ENCODE data around the gene MYL6B.
A peak's percentile ranks its signal among the peaks of the same experiment; 100 is the strongest.

Gene MYL6B

DNA sequence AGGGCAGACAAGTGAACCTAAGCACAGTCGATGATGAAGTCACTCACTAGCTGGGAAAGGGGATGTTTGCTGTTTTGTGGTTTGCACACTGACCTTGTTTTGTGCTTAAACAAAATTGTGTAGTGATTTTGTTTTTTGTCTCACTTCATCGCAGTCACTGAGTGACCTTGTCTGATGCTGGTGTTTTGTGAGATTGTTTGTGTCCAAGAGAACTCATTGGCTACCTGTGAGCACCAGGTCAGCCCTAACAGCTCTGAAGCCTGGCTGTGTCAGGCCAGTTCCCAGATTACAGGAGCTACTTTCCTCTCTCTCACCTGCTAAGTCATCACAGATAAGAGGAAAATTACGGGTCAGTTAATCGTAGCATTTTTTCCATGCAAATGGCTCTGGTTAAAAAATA, 28.3 kb upstream of the MYL6B start:
- no peak for DNase-seq

DNA sequence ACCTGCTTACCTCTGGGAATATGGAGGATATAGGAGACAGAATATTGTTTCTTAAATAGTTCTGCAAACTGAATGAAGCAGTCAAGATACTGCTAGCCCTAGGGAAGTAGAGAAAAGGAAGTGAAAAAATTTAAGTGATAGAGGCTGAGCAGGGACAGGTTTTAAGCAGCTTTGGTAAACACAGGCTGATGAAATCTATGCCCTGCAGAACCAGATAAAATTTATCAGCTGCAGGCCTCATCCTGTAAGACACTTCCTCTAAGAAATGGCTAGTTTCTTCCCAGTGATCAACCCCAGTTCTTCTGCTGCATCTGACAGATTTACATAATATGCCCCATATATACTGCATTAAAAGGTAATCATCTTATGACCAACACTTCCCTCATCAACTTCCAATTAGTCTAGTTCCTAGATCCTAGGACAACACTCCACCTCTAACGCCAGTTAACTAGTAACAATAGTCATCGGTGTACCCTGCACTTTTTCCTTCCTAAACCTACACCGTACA, 25.6 kb upstream of the MYL6B start:
- DNase-seq, result no peak

DNA sequence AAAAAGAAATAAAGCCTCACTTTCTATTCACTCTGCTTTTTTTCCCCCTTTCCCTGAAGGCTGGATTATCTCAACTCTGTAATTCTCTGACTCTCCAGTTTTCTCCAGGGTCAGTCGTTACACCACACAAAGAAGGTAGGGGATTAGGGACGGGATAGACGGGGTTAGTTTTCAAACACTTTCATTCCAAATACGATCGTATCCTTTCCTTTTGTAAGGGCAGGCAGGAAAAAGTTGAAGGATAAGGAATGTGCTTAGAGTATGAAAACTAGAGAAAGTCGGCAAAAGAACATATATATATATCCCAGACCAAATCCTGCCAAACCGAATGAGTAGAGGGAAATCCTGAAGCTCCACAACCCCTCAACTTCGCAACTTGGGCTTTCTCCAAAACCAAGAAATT, 24.9 kb upstream of the MYL6B start:
- DNase-seq, result no peak

DNA sequence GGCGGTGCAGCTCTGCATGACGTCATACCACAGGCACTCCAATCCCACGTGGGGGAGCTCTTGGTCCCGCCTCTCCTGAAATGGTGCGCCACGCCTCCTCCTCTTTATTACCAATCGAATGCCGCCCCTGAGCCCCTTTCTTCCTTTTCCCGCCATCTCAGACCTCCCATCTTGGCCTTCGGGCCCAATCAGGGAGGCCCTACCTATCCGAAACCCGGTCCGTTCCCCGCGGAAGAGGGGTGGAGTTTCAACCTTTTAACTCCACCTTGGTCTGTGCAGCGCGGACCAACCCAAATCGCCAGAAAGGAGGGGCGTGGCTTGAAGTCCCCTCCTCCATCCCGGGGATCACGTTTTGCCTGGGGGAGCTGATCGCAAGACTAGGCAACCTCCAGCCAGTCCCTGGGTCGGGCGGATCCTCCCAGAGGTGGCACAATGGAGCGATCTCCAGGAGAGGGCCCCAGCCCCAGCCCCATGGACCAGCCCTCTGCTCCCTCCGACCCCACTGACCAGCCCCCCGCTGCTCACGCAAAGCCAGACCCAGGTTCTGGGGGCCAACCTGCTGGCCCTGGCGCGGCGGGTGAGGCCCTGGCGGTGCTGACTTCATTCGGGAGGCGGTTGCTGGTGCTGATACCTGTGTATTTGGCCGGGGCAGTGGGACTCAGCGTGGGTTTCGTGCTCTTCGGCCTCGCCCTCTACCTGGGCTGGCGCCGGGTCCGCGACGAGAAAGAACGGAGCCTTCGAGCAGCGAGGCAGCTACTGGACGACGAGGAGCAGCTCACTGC, 24.3 kb upstream of the MYL6B start, which contains the start of gene ESYT1:
Gene ESYT1, plus strand, starts transcription at position 380 of the 782 bp plus-strand sequence. Its CDS starts 53 bp downstream, at position 433.
- peak; percentile 99 for DNase-seq

DNA sequence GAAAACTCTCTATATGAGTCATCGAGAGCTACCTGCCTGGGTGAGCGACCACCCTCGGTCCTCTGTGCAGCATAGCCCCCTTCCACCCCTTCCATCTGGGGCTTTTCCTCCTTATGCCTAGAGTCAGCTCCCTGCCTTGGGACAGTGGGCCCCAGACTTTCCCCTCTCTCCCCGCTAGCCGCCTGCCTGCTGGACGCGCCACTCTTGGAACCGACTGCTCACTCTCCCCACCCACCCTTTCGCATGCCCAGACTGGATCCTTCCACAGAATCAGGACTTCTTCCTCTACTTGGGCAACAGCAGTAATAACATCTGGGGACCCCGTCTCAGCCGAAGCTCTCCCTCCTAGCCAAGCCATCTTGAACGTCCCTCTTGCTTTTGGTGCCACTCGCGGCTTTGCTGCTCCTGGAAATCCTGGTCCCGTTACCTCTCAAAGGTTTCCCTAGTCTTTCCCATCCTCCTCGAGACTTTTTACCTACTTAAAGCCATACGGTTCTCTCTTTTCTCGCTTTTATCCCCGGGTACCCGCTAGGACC, 23.6 kb upstream of the MYL6B start:
- DNase-seq, result peak; percentile 38

DNA sequence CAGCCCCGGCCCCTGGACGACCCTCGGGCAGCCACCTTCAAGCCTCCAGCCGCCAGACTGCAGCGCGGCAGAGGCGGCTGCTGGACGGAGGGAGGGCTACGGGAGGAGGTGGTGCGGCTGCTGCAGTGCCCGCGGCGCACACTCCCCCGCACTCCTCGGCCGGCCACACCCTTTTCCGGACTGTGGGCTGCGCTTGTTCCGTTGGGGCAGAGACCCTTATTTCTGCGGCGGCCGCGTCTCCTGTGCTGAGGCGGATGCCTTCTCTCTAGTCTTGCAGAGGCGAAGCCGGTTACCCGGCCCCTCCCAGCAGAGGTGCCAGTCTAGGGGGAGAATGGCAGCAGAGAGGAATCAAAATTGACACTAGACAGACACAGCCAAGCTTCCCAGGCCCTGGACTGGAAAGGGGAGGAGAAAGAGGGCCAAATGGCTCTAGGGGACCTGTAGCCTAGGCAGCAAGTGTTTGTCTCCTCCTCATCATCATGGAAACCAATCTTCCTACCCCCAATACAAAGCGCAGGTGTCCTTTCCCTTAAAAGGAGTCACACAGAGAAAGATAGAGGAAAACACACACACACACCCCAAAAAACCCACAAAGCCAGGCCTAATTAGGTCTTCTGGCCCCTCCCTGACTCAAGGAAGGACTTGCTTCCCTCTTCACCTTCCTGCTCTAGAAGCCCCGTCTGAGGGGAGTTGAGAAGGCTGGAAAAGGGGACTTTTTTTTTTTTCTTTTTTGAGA, 23.0 kb upstream of the MYL6B start:
- peak; percentile 70 for DNase-seq

DNA sequence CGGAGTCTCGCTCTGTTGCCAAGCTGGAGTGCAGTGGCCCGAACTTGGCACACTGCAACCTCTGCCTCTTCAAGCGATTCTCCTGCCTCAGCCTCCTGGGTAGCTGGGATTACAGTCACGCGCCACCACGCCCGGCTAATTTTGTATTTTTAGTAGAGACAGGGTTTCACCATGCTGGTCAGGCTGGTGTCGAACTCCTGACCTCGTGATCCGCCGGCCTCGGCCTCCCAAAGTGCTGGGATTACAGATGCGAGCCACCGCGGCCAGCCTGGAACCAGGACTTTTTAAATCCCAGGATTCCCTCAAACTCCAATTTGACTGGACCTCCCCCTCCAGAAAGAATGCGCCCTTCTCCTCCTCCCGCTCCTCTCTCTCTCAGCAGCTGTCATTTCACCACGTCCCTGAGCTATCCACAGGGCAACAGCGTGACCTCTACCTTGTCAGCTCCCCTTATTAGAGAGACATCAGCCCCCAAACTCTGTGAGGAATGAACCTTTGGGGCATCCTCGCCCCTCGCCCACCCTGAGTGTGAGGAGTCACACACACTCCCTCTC, 22.4 kb upstream of the MYL6B start:
- no peak for DNase-seq

DNA sequence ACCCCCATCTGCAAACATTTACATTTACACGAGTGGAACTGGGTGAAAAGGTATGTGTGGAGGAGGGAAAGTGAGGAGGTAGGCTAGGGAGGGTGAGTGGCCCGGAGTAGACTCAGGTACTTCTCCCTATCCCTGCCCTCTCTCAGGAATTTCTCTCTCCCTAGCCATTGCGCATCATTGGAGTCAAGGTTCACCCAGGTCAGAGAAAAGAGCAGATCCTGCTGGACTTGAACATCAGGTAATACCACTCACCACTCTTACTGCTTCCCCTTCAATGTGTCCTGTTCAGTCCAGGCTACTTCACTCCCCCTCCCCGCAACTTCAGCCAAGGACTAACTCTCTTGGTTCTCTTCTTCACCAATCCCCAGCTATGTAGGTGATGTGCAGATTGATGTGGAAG, 21.5 kb upstream of the MYL6B start:
- no peak for DNase-seq

DNA sequence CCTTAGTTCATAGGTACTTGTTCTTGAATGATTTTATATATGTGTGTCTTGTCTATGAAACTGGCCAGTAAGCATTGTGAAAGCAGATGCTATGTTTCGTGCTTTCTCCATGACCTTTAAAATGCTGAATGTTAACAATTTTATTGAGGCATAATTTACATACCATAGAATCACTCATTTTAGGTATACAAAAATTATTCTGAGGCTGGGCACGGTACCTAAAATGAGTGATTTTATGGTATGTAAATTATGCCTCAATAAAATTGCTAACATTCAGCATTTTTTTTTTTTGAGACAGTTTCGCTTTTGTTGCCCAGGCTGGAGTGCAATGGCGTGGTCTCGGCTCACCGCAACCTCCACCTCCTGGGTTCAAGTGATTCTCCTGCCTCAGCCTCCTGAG, 17.5 kb upstream of the MYL6B start:
- no peak for DNase-seq

DNA sequence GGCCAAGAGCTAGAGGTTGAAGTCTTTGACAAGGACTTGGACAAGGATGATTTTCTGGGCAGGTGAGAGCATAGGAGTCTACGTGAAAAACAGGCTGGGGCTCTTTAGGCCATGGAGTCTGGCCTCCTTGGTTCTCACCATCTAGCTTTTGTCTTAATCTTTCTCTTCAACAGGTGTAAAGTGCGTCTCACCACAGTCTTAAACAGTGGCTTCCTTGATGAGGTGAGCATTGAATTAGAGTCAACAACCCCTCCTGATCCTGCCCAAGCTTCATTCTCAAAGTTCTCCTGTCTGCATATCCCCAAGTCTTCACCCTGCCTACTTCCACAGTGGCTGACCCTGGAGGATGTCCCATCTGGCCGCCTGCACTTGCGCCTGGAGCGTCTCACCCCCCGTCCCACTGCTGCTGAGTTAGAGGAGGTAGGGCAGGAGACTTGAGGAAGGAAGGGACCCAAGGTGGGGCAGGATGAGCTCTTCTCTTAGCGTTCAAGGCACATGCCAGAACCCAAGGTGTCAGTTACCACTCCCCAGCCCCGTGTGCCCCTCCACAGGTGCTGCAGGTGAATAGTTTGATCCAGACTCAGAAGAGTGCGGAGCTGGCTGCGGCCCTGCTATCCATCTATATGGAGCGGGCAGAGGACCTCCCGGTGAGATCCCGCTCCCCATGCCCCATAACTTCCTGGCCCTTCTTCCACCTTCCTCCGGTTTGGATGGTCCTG, 14.4 kb upstream of the MYL6B start:
- DNase-seq, result no peak

DNA sequence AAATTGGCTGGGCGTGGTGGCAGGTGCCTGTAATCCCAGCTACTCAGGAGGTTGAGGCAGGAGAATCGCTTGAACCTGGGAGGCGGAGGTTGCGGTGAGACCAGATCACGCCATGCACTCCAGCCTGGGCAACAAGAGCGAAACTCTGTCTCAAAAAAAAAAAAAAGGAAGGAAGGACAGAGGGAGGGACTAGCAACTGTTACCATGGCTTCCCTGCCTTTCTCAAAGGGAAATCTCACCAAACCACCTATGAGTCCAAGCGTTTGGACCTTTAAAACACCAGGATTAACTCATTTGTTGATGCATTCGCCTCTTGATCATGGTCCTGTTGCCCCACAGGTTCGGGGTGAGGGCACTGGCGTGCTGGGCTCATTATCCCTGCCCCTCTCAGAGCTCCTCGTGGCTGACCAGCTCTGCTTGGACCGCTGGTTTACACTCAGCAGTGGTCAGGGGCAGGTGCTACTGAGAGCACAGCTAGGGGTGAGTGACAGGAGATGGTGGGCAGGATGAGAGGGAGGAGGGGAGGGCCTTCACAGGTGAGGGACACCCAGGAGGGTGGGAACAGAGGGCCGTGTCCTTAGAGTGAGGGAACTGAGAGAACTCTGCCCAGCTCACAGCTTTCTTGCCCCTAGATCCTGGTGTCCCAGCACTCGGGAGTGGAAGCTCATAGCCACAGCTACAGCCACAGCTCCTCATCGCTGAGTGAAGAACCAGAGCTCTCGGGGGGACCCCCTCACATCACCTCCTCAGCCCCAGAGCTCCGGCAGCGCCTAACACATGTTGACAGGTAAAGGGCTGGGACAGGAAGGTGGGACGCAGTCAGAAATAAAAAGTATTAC, 10.2 kb upstream of the MYL6B start:
- DNase-seq, result no peak

DNA sequence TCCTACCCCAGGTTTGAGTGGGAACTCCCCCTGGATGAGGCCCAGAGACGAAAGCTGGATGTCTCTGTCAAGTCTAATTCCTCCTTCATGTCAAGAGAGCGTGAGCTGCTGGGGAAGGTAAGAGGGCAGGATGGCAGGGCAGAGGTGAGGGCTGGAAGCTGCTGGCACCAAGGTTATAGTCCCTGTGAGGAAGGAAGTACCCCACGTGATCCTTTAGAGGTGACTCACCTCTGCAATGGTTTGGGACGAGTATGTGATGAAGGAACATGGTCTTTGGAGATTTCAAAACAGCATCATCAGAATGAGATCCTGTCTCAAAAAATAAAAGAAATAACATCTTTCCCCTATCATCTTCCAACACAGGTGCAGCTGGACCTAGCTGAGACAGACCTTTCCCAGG, 9.2 kb upstream of the MYL6B start:
- no peak for DNase-seq

DNA sequence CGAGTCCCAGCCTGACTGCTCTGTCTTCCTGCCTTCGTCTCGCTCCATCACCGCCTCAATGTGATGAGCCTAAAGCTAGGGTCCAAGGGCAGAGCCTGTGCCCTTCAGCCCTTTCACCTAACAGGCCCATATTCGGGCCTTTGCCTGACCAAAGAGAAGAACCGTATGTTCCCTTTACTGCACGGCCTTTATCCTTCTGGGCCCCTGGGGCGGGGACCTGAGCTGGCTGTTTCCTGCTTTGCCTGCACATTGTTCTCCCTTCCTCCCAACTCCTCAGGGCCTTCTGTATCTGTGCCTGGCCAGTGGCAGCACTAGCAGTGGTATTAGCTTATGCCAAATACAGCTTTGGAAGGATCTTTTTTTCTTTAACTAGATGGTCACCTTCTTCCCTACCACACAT, 8.5 kb upstream of the MYL6B start:
- DNase-seq, result no peak

DNA sequence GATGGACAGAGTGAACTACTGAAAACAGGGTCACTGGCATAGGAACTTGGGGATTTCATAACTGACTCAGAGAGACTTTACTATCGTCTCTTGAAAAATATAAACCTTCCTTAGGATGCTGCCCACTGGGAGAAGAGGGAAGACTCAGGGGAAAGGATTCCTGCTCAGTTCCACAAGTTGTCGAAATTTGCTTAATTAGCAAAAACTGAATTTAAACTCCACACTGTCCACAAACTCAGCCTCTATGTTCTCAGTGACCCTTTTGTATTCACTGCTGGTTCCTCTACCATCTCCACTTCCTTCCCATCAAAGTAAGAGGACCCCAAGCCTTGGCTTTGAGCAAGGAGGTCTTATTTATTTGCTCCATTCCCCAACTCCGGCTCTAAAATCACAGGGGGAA, 7.2 kb upstream of the MYL6B start:
- DNase-seq, result no peak

DNA sequence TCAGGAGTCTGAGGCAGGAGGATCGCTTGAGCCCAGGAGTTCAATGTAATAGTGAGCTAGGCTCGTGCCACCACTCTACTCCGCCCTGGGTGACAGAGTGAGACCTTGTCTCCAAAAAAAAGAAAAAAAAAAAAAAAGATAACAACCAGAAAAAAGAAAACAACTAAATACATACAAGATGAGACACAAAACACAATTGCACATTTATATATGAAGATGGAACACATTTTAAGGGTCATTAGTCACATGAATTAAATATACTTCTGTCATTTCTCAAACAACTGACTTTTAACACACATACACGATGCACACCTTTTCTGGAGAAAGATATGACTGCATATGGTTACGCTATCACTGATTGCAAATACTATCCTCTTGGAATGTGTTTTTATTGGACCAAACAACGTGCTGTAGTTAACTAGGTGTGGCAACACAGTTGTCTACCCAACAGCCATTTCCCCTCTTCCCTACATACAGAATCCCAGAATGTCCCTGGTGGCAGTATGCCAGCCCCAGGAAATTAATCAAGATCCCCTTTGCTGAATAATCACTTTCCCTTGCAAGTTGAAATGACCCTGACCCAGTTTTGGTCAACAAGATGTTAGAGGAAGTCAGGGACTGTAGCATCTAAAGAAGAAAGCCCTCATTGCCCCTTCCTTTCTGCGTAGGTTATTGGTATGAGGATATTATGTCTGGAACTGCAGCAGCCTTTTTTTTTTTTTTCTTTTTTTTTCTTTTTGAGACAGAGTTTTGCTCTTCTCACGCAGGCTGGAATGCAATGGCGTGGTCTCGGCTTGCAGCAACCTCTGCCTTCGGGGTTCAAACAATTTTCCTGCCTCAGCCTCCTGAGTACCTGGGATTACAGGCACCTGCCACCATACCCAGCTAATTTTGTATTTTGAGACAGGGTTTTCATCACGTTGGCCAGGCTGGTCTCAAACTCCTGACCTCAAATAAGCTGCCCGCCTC, 5.6 kb upstream of the MYL6B start:
- no peak for DNase-seq

DNA sequence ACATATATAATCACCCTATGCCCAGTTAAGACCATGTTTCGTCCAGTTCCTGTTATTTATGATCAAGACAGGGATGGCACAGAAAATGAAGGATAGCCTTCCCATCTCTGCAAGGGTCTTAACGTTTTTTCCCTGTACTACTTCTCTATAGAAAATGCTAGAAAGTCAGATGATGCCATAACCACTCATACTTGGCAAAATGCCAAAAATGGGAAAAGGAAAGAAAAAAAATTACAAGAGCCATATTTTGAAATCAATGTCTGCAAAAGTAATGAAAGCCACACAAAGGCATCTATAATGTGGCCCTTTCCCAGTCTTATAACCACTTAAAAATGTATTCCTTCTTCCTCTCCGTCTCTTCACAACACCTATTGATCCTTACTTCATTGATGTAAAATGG, 1.8 kb upstream of the MYL6B start:
- no peak for DNase-seq

DNA sequence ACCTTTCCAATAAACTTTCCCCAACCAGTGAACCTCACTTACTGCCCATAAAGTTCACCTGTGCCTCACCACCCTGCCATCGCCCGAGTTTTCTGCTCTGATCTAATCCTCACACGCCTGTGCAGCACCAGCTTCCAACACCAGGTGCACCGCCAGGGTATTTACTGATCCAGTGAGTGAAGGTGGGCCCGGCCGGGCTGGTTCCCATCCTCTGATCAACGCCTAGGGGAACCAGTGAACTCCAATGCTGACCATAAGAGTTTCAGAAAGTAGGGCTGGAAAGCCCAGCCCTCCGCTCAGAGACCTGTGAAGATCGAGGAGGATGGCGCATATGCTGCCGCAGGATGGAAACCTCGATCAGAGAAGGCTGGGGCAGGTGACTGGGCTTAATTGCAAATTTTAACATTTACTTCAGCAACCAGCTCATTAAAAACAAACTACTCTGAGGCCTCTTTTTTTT, 685 bp upstream of the MYL6B start:
- peak; percentile 86 for DNase-seq

DNA sequence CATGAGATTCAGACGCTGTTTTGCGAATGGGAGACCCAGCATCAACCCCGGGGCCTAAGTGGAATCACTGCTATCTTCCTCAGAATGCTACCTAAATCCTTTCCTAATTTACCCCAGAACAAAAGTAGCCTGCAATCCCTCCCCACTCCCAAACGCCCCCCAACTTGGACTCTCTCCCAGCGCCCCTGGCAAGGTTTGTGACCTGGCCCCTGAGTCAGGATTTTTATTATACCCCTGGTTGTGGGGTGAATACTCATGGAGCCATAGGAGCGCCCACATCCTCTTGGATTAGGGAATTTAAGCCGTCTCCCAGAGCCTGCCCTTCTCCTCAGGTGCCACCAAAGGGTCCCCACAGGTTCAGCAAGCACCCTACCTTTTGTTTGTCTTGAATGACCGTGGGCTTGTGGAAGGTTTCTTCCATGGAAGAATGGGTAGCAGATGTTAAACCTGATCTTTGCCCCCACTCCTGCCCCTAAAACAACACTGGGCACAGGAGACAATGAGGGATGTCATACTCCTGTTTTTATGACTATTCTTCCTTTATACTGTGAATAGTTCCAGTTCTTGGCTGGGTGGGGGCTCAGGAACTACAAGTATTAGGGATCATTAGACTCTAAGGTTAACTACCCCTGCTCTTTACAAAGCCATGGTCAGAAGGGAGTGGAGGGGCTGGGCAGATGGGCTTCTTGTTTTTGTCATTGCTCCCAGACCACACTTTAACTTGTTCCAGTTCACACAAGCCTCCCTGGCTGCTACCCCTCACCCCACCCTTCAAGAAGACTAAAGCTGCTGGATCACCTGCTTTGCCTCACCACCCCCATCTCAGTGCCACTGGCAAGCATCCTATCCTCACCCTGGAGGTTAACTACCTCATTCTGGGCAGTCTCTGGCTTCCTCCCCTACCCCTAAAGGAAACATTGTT, 630 bp downstream of the MYL6B start:
- no peak for DNase-seq

DNA sequence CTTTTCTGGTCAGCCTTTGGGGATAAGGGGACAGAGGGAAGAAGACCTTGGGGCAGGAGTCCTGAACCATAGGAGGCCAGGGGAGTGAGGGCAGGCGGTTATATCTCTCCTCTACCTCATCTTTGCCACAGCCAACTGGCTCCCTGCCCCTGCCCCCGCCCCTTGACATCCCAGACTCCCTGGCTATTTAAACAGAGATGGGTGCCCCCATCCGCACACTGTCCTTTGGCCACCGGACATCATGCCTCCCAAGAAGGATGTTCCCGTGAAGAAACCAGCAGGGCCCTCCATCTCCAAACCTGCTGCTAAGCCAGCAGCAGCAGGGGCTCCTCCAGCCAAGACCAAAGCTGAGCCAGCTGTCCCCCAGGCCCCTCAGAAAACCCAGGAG, 1.3 kb downstream of the MYL6B start:
- DNase-seq, result no peak
